GM19468 (cell line): ENCODE measurements around the gene LUZP2.

ENCODE experiments used
- ATAC-seq: cut with Tn5 transposase; IDR thresholded peaks from one replicate; pipeline ENCODE4 v1.9.1; 2021; ENCODE audit warnings: mild to moderate bottlenecking, moderate library complexity, moderate number of reproducible peaks; ENCODE audit not compliant: unreplicated experiment; ENCODE audit errors: extremely low read depth

LUZP2 gene

GRCh38 chr11:24704716-24705115 is 207.9 kb downstream of the LUZP2 start:
- ATAC-seq = no peak

- no peak for ATAC-seq
Observed at GRCh38 chr11:24705474-24705873, 208.6 kb downstream of the LUZP2 start.

- no peak for ATAC-seq
Observed at GRCh38 chr11:24708616-24709015, 211.8 kb downstream of the LUZP2 start.

- ATAC-seq = no peak
Observed at GRCh38 chr11:24709928-24710565, 213.2 kb downstream of the LUZP2 start.

DNA sequence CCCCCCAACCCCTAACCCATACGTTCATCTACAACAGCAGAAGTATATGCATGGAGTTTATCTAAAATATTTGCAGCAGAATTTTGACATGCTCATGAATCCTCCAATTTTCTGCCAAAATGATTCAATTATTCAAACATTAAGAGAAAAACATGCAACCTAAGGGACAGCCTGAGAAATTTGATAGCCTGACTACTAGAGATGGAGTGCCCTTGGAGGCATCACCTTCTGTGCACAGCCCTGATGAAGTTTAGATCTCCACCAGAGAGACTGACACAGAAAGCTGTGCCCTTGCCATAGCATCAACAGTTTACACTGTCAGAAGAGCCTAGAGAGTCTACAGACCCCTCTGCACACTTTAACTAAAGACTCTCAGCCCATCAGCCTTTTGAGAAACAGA is 217.7 kb downstream of the LUZP2 start:
- no peak for ATAC-seq

DNA sequence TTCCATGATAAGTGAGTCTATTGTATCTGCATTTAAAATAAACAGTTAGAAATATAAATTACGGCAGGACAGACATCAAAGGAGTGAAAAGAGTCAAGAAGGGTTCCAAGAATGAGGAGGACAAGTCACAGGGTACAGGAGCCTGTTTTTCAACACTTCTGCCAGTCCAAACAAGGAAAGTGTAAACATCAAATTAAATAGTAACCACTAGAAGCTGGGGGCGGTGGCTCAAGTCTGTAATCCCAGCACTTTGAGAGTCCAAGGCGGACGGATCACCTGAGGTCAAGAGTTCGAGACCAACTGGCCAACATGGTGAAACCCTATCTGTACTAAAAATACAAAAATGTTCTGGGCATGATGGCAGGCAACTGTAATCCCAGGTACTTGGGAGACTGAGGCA is 219.6 kb downstream of the LUZP2 start:
- no peak for ATAC-seq

DNA sequence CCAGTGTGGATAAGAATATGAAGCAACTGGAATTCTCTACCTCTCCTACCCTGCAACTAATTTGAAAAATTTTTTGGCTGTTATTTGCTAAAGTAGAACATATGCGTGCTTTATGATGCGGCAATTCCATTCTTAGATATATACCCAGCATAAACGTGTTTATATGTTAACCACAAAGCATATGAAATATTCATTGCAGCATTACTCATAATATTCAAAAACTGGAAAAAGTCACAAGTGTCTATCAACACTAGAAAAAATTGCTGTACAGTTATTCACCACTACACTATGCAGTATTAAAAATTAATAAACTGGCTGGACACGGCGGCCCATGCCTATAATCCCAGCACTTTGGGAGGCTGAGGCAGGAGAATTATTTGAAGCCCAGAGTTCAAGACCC is 226.4 kb downstream of the LUZP2 start:
- ATAC-seq = no peak

DNA sequence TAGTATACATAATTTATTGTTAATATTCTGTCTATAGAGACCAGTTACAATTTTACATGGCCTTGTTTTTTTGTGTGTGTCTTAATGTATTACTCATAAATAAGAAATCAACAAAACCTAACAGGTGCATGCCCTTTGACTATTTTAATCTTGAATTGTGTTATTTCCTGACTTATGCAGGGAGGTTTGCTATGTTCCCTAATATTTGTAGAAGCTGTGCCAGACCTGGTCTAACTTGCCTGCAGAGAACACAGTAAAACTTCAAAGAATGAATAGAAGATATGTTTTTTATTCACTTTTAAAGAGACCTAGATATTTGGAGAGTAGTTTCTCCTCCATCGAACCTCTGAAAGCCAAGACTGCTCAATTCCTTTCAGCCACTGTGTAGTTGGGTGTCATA is 234.7 kb downstream of the LUZP2 start:
- ATAC-seq = no peak

- ATAC-seq = no peak
Observed at GRCh38 chr11:24734742-24735237, 237.9 kb downstream of the LUZP2 start.

DNA sequence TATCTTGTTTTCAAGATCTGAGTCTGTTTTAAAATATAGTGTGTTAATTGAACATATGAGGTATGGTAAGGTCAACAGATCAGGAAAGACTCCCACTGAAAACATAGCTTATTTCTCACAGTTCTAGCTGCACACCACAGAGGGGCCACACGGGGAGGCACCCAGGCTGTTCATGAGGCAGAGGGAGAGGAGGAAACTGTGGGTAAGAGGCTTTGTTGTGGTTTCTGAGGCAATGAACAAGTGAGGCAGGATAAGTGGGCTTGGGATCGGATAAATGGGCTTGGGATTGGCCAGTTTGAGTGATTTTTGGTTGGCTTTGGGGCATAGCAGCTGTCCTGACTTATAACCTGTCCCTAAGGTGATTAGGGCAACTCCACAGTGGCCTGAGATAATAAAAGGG is 242.1 kb downstream of the LUZP2 start:
- ATAC-seq = no peak

DNA sequence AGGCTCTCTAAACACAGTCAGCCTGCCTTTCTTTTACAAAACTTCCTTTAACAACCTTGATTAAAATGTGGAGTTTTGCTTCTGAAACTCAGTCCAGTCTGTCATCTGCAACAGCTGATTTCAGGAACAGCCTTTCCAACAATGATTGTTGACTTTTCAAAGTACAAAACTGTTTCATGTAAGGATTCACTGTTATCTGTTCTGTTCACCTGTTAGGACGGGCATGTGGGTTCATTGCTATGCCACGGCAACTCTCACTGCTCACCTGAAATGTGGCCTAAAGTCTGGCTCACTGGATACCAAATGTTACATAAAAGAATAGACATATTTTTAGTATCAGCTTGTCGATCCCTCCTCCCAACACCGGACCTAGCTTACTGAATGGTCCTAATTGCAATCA is 242.8 kb downstream of the LUZP2 start:
- ATAC-seq = no peak

GRCh38 chr11:24747275-24748251 is 250.7 kb downstream of the LUZP2 start:
- ATAC-seq = no peak

GRCh38 chr11:24748261-24748660 is 251.4 kb downstream of the LUZP2 start:
- ATAC-seq = no peak

GRCh38 chr11:24754406-24754805 is 257.6 kb downstream of the LUZP2 start:
- no peak for ATAC-seq

DNA sequence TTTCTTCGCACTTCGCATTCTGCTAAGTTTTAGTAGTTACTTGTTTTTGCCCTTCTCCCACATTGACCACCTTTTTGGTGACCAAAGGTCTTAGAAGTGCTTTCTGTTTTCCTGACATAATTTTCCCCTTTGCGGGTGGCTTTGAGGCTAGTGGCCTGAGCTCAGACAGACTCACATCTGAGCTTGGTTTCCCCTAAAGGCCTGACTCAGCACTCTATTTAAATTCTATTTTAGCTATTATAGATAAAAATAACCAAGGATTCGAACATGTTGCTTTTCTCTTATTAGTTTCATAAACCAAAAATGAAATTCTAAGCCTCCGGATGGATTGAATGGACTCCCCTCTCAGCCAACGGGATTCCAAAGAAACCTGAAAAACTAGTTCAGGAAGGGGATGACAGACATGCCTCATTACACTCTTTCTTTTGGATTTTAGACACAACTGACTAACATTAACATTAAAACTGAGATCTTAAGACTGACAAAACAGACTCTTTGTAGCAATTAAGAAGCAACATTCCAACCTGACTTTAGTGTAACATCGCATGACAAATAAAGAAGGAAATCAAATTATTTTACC is 258.5 kb downstream of the LUZP2 start:
- no peak for ATAC-seq

DNA sequence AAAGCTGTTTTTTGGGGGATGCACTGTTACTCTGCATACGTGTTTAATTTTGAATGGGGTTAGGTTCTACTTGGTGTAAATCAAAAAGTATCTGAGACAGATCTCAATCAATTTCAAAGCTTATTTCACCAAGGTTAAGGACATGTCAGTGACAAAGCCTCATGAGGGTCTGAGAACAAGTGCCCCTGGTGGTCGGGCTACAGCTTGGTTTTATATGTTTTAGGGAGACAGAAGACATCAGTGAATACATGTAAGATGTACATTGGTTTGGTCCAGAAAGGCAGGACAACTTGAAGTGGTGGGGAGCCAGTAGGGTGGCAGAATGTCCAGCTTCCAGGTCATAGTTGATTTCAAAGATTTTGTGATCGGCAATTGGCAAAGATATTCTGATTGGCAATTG is 262.9 kb downstream of the LUZP2 start:
- ATAC-seq = no peak

GRCh38 chr11:24760681-24761080 is 263.8 kb downstream of the LUZP2 start:
- ATAC-seq = no peak

DNA sequence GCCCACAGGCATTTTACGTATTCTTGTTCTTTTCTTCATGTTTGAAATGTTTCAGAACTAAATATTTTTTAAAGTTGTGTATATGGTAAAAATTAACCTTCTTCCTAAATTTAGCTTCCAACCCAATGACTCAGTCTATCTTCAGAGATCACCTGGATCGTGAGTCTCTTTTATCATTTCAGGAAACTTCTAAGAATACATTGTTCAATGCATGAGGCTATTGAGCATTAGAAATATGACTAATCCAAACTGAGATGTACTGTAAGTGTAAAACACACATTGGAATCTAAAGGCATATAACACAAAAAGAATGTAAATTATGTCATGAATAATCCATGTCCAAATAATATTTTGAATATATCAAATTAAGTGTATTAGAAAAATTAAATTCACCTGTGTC is 265.2 kb downstream of the LUZP2 start:
- no peak for ATAC-seq

DNA sequence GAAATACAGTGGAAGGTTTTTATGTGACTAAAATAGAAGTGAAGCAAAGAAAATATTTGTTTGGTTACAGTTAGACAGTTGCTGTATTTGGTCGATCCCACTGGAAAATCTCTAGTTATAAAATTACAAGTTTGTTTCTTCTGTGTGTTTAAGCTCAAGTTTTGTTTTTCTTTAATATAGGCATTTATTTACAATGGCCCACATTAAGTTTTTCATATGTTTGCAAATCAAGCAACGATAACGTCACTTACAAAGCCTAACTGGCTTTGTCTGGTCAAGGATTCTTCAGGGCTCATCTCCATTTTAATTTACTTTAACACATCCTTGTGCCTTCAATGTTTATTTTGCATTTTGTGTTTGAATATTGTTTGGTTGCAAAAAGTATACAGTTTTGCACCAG is 270.6 kb downstream of the LUZP2 start:
- ATAC-seq = no peak

DNA sequence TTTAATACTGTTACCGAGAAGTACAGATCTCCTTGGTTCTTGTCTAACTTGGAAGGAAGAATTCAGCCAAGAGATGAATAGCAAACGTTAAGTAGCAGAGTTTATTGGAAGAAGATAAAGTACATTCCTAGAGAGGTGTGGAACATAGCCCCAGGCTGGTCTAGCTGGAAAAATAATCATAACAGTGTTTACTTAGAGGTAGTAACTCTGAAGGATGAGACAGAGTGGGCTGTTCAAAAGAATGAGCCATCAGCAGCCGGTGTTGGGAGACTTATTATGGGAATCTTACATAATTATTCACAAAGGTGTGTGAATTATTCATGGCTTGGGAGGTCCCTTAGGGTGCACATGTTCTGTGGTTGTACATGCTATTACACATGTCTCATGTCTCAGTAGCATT is 276.5 kb downstream of the LUZP2 start:
- no peak for ATAC-seq

- ATAC-seq = no peak
Observed at GRCh38 chr11:24779791-24780190, 282.9 kb downstream of the LUZP2 start.
